HG03342 (cell line): ENCODE measurements around the gene HEPHL1.

Experiments
- ATAC-seq: cut with Tn5 transposase; IDR thresholded peaks from one replicate; pipeline ENCODE4 v1.9.1; 2021; ENCODE audit warnings: mild to moderate bottlenecking, moderate library complexity; ENCODE audit not compliant: unreplicated experiment

HEPHL1 gene

DNA sequence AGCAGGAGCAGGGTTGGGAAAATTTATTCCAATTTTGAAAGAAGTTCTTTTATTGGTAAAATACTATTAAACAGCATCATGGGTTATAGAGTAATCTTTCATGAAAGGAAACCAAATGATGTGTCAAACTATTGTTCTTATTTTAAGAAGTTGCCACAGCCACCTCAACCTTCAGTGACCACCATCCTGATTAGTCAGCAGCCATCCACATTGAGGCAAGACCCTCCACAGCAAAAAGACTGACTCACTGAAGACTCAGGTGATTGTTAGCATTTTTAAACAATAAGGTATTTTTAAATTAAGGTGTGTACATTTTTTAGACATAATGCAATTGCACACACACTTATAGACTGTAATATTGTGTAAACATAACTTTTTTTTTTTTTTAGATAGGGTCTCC lies 3.7 kb upstream of the HEPHL1 start:
- ATAC-seq, result no peak

DNA sequence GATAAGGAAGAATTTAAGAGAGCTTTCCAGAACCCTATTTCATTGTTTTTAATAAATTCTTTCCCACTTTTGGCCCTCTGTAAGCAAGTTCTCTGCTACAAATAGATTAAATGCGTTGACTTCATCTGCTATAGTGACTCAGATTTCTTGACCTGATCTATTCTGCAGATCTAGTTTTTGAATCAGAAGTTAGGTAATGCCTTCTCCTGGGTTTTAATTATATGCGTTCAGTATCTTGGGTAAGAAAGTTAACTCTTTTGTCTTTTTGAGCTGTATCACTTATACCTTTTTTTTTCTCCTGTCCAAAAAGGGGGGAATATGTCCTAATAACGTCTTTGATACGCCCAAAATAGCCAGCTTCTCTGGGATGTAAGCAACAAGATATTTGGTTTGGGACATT lies 2.4 kb upstream of the HEPHL1 start:
- no peak for ATAC-seq

DNA sequence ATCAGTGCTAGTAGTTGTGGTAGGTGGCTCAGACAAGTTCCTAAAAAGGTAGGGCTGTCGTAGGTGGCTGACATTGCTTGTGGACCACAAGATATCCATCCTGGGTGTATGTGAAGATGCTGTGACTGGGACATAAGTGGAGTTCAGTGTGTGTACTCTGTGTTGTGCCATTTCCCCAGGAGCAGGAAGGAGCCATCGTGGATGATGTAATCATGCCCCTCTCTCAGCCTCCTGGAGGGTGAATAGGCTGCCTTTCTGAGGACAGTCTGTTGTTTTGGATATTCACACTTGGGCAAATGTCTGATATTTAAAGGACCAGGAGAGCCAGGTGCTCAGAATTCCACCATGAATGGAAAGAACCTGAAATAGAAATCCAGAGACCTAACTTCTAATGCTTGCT lies 2.7 kb downstream of the HEPHL1 start:
- no peak for ATAC-seq

DNA sequence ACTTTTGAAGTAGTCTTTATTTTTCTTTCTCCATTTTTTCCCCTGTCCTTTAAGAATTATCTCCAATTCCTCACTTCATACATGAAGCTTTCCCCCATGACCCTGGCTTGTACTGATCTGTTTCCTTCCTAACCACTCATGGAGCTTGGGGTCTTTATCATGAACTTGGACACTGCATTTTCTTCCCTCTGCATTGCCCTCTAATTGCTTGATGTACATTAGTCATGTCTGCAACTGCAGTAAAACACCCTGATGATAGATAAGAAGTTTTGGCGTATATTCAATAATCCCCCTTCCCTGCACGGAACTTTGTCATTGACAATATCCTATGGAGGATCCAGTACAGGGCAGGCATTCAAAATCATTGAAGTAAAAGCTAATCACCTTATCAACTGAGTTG lies 3.4 kb downstream of the HEPHL1 start:
- no peak for ATAC-seq

- ATAC-seq, result no peak
Observed at GRCh38 chr11:94025690-94026394, 4.7 kb downstream of the HEPHL1 start.

DNA sequence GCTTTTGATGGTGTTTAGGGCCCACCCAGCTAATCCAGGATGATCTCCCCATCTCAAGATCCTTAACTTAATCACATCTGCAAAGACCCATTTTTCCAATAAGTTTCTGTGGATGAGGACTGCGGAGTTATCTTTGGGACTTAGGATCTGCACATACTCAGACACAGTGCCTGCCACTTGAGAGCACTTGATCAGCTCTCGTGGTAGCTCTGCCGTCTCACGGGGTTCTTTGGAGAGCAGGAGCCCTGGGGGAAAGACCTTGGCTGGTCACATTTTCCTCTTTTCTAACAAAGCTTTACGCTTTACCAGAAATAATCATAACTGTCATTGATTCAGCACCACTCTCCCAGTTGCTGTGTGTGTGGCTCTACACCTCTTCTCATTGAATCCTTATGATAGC lies 6.1 kb downstream of the HEPHL1 start:
- ATAC-seq, result no peak

GRCh38 chr11:94028436-94028835 lies 7.3 kb downstream of the HEPHL1 start:
- ATAC-seq, result no peak

DNA sequence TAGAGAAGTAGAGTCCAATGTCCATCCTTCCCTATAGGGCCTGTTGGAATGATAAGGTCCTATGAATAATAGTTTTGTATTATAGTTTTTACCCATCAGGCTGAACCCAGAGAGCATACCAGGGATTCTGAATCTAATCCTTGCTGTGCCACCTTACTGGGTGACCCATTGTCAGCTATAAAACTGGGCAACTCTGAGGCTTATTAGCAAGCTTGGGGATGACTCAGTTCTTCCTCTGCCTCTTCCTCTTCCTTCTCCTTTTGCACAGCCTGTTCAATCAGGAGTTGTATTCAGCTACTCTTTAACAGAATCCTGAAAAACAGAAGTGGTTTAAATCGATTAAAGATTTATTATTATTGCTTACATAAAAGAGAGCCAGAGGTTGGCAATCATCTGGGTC lies 8.9 kb downstream of the HEPHL1 start:
- no peak for ATAC-seq

DNA sequence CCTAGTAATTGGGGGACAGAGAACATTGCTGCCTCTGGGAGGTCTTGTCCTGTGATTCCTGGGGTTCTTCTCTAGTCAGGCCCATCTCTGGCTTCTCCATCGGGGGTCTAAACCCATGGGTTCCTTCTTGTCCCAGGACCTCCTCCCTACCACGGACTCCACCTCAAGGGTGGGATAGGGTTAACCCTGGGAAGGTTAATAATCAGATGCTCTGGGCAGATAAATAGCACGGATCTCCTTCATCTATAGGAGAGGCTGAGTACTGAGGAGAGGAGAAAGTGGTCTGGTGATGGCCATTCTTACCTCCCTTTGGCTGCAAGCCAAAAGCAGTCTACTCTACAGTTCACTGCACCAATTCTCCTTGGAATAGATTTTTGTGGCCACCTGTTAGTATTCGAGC lies 10.5 kb downstream of the HEPHL1 start:
- ATAC-seq, result no peak

DNA sequence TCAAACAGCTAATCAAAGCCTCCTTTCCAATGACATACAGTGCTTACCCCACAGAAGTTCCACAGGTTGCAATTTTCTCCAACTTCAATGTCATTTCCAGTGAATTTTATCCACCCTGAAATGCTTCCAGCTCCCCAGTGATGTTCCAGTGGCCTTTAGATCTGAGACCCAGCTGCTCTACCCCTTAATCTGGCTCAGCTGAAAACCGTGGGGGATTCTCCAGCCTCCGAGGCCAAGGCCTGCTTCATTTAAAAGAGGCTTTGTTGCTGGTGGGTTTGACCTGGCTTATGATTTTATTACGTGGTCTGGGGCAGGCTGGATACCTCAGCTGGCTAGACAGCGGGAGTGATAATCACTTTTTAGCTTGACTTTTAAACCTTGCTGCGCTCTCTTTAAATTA lies 10.9 kb downstream of the HEPHL1 start:
- no peak for ATAC-seq

- no peak for ATAC-seq
Observed at GRCh38 chr11:94032725-94033124, 11.6 kb downstream of the HEPHL1 start.

GRCh38 chr11:94034207-94034606 lies 13.1 kb downstream of the HEPHL1 start:
- ATAC-seq, result no peak

GRCh38 chr11:94036096-94036495 lies 14.9 kb downstream of the HEPHL1 start:
- ATAC-seq, result no peak

GRCh38 chr11:94043241-94043640 lies 22.1 kb downstream of the HEPHL1 start:
- no peak for ATAC-seq

DNA sequence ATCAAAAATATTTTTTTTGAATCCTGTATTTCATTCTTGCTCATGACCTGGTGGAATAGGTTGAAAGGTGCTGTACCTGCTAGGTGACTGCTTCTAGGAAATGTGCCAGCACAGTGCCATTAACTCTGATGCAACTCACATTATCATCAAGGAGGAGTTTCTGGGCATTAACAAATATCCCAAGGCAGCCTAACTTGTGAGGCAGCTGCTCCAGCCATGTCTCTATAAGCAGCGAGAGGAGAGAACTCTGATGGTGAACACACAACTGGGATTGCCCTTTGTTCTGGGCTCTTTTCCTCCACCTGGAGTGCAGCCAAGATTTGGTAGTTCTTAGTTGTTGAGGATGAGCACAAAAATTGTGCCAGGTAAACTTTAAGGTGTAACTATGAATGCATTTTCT lies 25.6 kb downstream of the HEPHL1 start:
- ATAC-seq, result no peak

GRCh38 chr11:94048032-94048709 lies 27.0 kb downstream of the HEPHL1 start:
- ATAC-seq, result no peak

- ATAC-seq, result no peak
Observed at GRCh38 chr11:94049351-94049750, 28.2 kb downstream of the HEPHL1 start.

- ATAC-seq, result no peak
Observed at GRCh38 chr11:94058630-94059029, 37.5 kb downstream of the HEPHL1 start.

- ATAC-seq, result no peak
Observed at GRCh38 chr11:94059065-94059464, 37.9 kb downstream of the HEPHL1 start.

DNA sequence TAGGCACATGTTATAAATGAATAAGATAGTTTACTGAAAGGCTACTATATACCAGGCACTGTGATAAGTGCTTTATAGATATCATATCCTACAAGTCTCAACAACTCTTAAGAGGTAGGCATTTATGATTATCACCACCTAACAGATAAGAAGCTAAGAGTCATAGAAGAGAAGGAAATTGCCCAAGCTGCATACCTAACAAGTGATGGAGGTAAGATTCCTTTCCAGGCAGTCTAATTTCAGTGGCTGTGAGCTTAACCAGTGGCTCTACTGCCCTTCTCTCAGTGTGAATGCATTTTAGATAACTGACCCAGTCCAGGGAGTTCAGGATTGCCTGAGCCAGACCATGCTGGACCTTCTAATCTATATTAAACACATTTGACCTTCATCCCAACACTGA lies 39.2 kb downstream of the HEPHL1 start:
- ATAC-seq, result no peak

- ATAC-seq, result no peak
Observed at GRCh38 chr11:94062360-94062759, 41.2 kb downstream of the HEPHL1 start.

DNA sequence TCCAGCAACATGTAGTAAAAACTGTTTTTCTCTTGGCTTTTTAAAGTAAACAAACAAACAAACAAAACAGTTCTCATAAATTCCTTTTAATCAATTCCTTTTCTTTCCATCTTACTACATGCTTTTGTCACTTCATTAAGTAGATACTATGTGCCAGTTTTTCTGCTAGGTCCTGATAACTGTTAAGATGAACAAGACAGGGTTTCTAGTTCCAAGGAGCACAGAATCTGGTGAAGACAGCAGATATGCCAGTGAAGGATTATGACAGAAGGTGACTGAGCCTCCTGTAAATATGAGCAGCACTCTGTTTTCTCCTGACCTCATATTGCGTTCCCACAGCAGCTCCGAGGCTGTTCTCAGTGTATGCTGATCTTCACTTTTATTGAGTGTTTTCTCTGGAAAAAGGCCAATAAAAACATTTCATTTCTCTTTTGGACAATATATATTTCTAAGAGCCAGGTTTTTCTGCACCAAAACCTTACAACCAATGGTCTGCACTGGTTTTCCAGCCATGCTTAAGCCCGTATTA lies 45.8 kb downstream of the HEPHL1 start:
- no peak for ATAC-seq

DNA sequence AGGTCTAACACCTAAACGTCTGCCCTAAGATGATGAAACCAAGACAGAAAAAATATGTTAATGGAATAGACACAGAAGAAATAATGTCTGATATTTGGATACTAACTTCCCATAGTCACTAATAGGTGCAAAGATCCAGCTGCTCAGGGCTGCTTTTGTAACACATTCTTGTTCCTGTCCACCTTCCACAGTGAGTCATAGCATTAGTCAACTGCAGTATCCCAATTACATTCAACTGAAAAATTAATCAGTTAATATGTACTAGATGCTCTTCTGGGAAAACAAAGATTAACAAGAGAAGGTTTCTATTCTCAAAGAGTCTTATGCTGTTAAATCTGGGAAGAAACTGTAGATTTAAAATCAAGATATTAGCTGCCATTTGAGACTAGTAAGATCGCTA lies 47.6 kb downstream of the HEPHL1 start:
- ATAC-seq, result no peak
